Activated naive CD4-positive, alpha-beta T cell treated with Interleukin-2 at 50 U/mL for 16 hours (primary cell): ENCODE results near the gene GRK5.

Experiments used
- DNase-seq: peaks from one replicate; pipeline ENCODE4 v3.0.0-alpha.2; 2020

The GRK5 gene

DNA sequence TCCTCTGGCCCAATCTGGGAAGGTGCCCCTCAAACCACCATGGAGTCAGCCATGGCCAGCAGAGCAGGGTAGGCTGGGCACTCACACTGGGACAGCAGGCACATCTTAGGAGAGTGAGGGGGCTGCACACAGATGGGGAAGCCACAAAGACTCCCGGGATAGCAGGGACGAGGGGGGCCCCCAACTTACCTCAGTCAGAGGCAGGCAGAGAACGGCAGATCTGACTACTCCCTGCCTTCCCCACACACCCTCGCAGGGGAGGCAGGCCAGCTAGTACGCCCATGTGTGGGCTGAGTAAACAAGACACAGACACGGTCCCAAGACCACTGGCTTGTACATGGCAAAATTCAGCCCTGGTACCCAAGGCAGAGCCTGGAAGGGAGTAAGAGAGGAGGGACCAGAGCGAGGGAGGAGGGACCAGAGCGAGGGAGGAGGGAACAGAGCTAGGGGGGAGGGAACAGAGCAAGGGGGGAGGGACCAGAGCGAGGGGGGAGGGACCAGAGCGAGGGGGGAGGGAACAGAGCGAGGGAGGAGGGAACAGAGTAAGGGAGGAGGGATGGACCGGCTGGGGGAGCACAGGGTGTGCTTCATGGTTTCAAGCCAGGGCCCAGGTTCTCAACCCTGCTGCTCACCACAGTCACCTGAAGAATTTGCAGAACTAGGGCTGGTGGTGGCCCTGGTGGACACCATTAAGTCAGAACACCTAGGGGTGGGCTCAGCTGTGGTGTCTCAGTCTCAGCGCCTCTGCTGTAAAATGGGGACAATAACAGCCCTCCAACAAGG lies 261.4 kb downstream of the GRK5 start:
- DNase-seq: no peak

GRCh38 chr10:119469325-119469707 lies 261.9 kb downstream of the GRK5 start:
- no peak for DNase-seq

GRCh38 chr10:119469846-119470245 lies 262.5 kb downstream of the GRK5 start:
- no peak for DNase-seq

GRCh38 chr10:119470920-119471702 lies 263.7 kb downstream of the GRK5 start:
- no peak for DNase-seq

DNA sequence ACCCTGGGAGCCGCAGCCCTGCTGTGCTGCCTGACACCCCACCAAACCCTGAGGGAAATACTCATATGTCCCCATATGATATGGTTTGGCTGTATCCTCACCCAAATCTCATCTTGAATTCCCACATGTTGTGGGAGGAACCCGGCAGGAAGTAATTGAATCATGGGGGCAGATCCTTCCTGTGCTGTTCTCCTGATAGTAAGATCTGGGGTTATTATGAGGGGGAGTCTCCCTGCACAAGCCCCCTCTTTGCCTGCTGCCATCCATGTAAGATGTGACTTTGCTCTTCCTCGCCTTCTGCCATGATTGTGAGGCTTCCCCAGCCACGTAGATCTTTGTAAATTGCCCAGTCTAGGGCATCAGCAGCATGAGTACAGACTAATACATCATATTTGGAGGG lies 266.4 kb downstream of the GRK5 start:
- DNase-seq: no peak

DNA sequence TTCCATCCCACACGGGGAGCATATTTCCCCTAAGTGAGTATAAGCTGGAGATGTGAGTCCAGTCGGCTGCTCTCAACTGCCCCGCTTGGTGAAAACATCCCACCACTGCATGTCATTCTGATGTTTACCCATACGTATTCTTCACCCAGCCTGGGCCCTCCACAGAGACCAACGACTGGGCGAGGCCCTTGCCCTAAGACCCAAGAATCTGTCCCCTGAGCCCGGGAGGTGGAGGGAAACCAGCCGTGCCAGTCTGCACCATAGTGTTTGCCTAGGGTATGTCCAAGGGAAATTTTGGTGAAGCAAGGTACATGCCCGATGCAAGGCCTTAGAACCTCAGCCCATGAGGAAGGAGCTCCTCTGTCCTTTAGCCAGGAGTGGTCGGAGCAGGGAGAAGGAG lies 267.2 kb downstream of the GRK5 start:
- DNase-seq: no peak

GRCh38 chr10:119477444-119477843 lies 270.1 kb downstream of the GRK5 start:
- no peak for DNase-seq

DNA sequence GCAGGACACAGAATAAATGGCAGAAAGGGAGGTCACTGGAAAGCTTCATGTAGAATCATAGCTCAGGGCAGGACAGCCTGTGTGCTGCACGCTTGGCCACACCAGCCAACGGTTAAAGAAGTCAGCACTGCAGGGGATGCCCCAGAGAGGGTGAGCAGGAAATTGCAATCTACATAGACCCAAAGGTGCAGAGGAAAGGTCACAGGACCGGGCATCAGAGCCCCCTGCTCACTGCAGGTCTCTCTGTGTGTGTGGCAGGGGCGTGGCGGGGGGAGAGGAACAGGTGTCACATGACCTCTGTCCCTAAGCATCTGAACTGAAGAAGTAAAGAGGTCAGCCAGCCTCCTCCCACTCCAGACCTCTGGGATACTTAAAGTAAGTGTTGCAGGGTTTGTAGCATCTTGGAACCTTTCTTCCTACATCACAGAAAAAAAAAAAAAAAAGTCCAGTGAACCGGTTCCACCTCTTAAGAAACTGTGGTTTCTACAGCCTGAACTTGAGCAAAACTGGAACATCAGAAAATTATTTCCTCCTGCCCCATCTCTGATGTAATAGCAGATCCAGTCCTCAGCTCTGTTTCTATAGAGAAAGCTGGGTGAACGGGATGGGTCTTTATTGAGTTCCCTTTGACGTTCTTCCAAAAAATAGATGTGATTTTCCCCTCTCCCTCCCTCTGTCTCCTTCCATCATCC lies 270.9 kb downstream of the GRK5 start:
- no peak for DNase-seq

- no peak for DNase-seq
Measured at GRCh38 chr10:119478811-119479341, 271.5 kb downstream of the GRK5 start.

DNA sequence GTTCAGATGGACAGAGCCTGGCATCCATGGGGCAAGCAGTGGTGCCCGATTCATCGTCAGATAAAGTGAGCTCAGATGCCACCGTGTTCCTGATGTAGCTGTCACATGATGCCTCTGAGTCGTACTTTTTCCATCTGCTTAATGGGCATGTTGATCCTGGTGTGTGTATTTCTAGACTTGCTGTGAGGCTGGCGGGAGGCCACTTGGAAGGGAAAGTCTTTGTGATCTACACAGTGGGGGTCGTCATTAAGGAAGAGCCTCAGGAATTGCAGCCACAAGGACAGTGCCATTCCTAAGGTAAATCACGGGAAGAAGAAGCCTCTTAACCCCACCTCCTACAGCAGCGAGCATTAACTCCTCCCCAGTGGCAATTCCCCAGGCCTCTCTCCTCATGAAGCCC lies 272.2 kb downstream of the GRK5 start:
- no peak for DNase-seq

- DNase-seq: no peak
Measured at GRCh38 chr10:119480667-119481066, 273.3 kb downstream of the GRK5 start.

DNA sequence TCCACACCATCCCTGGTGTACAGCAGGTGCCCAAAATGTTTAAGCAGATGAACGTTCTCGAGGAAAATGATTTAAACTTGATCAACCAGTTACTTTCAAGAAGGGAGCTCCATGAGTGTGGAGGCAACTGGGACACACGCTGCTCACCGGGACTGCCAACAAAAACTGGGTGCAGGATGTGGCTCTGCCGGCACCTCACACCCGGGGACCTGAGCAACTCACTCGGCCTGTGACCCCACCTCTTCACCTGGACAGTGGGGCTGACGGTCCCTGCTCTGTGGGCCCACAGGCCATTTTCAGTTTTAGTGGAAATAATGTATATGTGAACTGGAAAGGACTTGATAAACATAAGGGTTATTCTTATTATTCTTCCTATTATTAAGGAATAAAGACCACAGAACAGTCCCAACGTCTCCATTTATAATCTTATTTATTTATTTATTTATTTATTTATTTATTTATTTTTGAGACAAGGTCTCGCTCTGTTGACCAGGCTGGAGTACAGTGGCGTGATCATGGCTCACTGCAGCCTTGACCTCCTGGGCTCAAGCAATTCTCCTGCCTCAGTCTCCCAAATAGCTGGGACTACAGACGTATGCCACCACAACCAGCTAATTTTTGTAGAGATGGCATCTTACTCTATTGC lies 274.5 kb downstream of the GRK5 start:
- DNase-seq: no peak

- no peak for DNase-seq
Measured at GRCh38 chr10:119483001-119483400, 275.6 kb downstream of the GRK5 start.

DNA sequence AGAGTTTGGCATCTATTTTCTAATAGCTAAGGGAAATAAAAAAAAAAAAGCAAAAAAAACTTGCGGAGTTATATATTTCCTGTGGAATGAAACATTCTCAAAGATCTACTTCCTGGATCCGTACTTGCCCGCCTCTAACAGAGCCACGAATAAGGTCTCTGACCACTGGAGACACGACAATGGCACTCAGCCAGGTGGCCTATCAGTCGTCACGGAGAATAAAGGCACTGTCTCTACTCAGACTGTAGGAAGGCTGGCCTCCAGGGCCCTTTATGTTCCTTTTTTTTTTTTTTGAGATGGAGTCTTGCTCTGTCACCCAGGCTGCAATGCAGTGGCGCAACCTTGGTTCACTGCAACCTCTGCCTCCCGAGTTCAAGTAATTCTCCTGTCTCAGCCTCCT lies 276.5 kb downstream of the GRK5 start:
- DNase-seq: no peak

- no peak for DNase-seq
Measured at GRCh38 chr10:119488675-119489074, 281.3 kb downstream of the GRK5 start.

DNA sequence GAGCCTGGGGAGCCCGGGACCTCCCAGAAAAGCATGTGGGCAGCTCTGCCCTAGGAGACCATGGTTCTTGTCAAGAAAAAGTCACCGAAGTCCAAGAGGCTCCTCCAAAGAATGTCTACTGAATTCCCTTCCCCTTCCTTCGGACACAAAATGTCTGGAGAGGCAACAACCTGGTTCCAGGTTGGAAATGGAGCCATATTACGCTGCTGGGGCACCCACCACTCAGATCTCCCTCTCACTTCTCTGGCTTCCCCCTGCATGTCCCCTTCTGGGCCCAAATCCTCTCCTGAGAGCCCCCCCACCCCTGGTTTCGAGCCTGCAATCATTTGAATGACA lies 282.6 kb downstream of the GRK5 start:
- no peak for DNase-seq

DNA sequence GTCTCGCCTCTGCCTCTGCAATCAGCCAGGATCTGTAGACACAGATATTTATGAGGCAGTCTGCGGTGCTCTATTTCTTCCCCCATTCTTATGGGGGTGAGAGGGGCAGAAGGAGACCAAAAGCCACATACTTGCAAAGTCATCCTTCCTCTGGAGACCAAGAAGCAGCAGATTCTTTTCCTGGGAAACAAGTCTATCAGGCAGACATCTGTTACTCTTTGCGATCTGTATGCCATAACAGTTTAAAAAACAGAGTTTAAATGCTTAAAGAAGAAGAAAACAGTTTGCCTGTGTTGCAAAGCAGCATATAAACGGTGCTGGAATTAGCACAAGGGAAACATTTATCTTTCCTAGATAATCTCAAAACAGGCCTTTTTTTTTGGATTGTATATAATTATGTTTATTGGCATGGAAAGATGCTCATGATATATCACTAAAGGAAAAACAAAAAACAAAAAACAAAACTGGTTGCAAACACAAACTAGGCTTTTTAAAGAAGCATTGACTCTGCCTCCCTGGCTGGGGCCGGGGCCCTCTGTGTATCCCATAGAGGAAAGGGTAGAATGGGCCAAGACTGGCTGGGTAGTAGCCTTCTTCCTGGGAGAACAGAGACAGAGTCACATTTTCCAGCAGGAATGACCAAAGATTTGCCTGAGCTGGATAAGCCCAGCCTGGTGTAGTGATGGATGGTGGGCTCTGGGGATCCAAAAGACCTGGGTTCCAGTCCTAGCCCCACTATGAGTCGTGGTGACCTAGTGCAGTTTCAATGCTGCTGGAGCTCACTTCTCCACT lies 284.8 kb downstream of the GRK5 start:
- DNase-seq: no peak

GRCh38 chr10:119493155-119493554 lies 285.8 kb downstream of the GRK5 start:
- DNase-seq: no peak

GRCh38 chr10:119494236-119495020 lies 287.1 kb downstream of the GRK5 start:
- no peak for DNase-seq

DNA sequence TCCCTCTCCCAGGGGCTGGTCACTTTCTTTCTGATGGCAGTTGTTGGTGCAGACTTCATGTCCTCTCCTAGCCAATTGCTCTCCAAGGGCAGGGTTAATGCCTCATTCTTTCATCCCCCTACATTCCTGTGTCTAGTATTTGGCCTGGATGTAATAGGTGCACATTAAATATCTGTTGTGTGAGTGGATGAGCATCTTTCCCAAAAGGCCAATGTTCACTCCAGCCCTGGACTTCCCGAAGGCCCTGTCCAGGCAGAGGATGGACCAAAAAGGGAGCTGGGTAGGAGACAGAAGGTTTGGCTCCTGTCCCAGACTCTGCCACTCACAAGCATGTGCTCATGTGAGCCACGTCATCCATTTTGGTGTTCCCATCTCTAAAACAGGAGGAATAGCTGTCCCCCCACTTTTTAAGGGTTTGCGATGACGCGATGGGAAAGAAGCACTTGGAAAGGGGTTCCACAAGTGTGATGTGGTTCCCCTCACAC lies 287.7 kb downstream of the GRK5 start:
- no peak for DNase-seq

DNA sequence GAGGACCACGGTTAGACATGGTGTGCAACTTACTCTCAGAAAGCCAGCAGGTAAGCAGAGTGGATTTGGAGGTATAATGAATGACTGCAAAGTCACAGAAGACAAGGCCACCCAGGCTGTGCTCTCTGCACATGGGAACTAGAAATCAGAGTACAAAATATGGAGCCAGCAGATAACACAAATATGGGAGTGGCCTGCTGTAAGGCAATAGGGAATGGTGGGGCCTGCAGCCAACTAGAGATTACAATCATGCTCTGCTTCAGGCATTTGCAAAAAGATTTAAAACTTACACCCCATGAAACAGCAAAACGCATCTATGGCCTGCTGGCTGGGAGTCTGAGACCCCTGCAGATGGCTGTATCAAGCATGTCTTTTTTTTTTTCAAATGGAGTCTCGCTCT lies 288.2 kb downstream of the GRK5 start:
- DNase-seq: no peak
